HCT116 (cell line): Measurements from ENCODE around the gene ABCA6. TPM values are rescaled to one million over a fixed set of nuclear protein-coding genes. Genes with fewer than 3 reads are reported as not detected.

ENCODE experiments used
- ATAC-seq: fragments of 200-7000 bp; cut with Tn5 transposase; 2 replicates; pipeline ENCODE4 v1.9.1; 2020; ENCODE audit warnings: mild to moderate bottlenecking, moderate library complexity
- BruUV-seq: library from RNA; stranded (reverse); fragments of 400-500 nt; replicated peaks from 2 replicates; lab custom pipeline; 2021; lab: Mats Ljungman, UMichigan
- CTCF ChIA-PET: fragments of 300-600 bp; sonication (Branson Sonifier 250); formaldehyde crosslinking; loops from one replicate; lab custom pipeline; 2021; ENCODE audit warnings: antibody characterized with exemption; lab: Charles Lee
- POLR2A ChIA-PET: fragments of 300-600, 350-600 bp; sonication (Branson Sonifier 250); formaldehyde crosslinking; loops from one replicate; lab custom pipeline; 2021; ENCODE audit warnings: antibody characterized with exemption; lab: Charles Lee
- RAD21 ChIA-PET, 2 experiments: fragments of 300-600 bp; sonication (Branson Sonifier 250); formaldehyde crosslinking; loops; one replicate each; lab custom pipeline; 2023; ENCODE audit warnings: low total read pairs in 2 of 2; ENCODE audit not compliant: uncharacterized antibody in 2 of 2, unreplicated experiment in 2 of 2, low non-redundant PET in 1 of 2; lab: Charles Lee
- DNase-seq: peaks from one replicate; pipeline ENCODE4 v3.0.0-alpha.2; 2010; ENCODE audit warnings: low read depth, low spot score
- H2AFZ ChIP-seq: fragments of 200-600 bp; shearing (Covaris generic), sonication (generic); 2 replicates; pipeline ENCODE4 v1.6.1; 2017; ENCODE audit warnings: low read depth, mixed run types, mixed read lengths, antibody characterized with exemption, low read length; ENCODE audit not compliant: poor library complexity, severe bottlenecking
- H3K27ac ChIP-seq: 2 replicates; pipeline ENCODE4 v1.5.1; 2012; ENCODE audit warnings: low read depth, low read length
- H3K27me3 ChIP-seq: fragments of 200-600 bp; sonication (generic); 2 replicates; pipeline ENCODE4 v1.6.1; 2016; ENCODE audit warnings: mixed run types, low read length, mixed read lengths; ENCODE audit not compliant: insufficient read depth
- H3K36me3 ChIP-seq, 2 experiments: fragments of 200-500 bp in 1 of 2; fragments of 200-600 bp in 1 of 2; sonication (Bioruptor generic) in 1 of 2; sonication (generic) in 1 of 2; 2 replicates each; pipeline versions ENCODE4 v1.5.1 to v1.6.1; 2014 to 2016; ENCODE audit warnings: low read length in 2 of 2, inconsistent platforms in 1 of 2, mixed read lengths in 1 of 2, mixed run types in 1 of 2; ENCODE audit not compliant: insufficient read depth in 2 of 2, control insufficient read depth in 1 of 2
- H3K4me1 ChIP-seq, 2 experiments: fragments of 200-600 bp in 1 of 2; sonication (generic) in 1 of 2; 2 replicates each; pipeline versions ENCODE4 v1.5.1 to v1.6.1; 2012 to 2017; ENCODE audit warnings: low read length in 2 of 2, inconsistent platforms in 1 of 2, mild to moderate bottlenecking in 1 of 2, mixed read lengths in 1 of 2, mixed run types in 1 of 2, moderate library complexity in 1 of 2; ENCODE audit not compliant: insufficient read depth in 2 of 2, control insufficient read depth in 1 of 2
- H3K4me2 ChIP-seq: fragments of 200-600 bp; sonication (generic); 2 replicates; pipeline ENCODE4 v1.6.1; 2017; ENCODE audit warnings: mixed run types, low read length, mixed read lengths
- H3K4me3 ChIP-seq, 2 experiments: fragments of 200-600 bp in 1 of 2; sonication (generic) in 1 of 2; replicated peaks in 1 of 2; 2 replicates each; pipeline ENCODE4 v1.5.1; 2011 to 2016; ENCODE audit warnings: low read length in 2 of 2, control low read depth in 1 of 2, low read depth in 1 of 2, mild to moderate bottlenecking in 1 of 2, mixed read lengths in 1 of 2, mixed run types in 1 of 2
- H3K79me2 ChIP-seq: fragments of 200-600 bp; sonication (generic); 2 replicates; pipeline ENCODE4 v1.6.1; 2017; ENCODE audit warnings: mild to moderate bottlenecking, mixed run types, low read length, moderate library complexity, mixed read lengths; ENCODE audit not compliant: insufficient read depth
- H3K9ac ChIP-seq: fragments of 200-600 bp; sonication (generic); 2 replicates; pipeline ENCODE4 v1.6.1; 2016; ENCODE audit warnings: low read length, mixed read lengths
- H3K9me2 ChIP-seq: fragments of 200-600 bp; sonication (generic), shearing (Covaris generic); 2 replicates; pipeline ENCODE4 v1.6.1; 2017; ENCODE audit warnings: mixed run types, mild to moderate bottlenecking, moderate library complexity; ENCODE audit not compliant: insufficient read depth
- H3K9me3 ChIP-seq, 2 experiments: fragments of 200-500 bp in 1 of 2; fragments of 200-600 bp in 1 of 2; sonication (Bioruptor generic) in 1 of 2; sonication (generic) in 1 of 2; 2 replicates each; pipeline ENCODE4 v1.6.1; 2014 to 2017; ENCODE audit warnings: low read length in 2 of 2, mixed read lengths in 2 of 2, inconsistent platforms in 1 of 2, low read depth in 1 of 2, mild to moderate bottlenecking in 1 of 2, mixed run types in 1 of 2, moderate library complexity in 1 of 2; ENCODE audit not compliant: control insufficient read depth in 1 of 2, insufficient read depth in 1 of 2
- H4K20me1 ChIP-seq: fragments of 200-600 bp; sonication (generic), shearing (Covaris generic); 2 replicates; pipeline ENCODE4 v1.6.1; 2017; ENCODE audit warnings: mixed run types, mild to moderate bottlenecking, moderate library complexity; ENCODE audit not compliant: insufficient read depth
- EGR1 ChIP-seq: IDR thresholded peaks from 2 replicates; pipeline ENCODE4 v1.6.1; 2012; ENCODE audit warnings: low read depth
- EZH2phosphoT487 ChIP-seq: fragments of 200-600 bp; IDR thresholded peaks from 2 replicates; pipeline ENCODE4 v1.6.1; 2018; ENCODE audit warnings: antibody characterized with exemption, borderline replicate concordance
- JUND ChIP-seq: IDR thresholded peaks from 2 replicates; pipeline ENCODE4 v1.6.1; 2012
- POLR2AphosphoS5 ChIP-seq: IDR thresholded peaks from 2 replicates; pipeline ENCODE4 v1.6.1; 2011; ENCODE audit warnings: mild to moderate bottlenecking, low read depth, low read length, moderate library complexity
- RAD21 ChIP-seq: IDR thresholded peaks from 2 replicates; pipeline ENCODE4 v1.6.1; 2012; ENCODE audit warnings: low read depth, mild to moderate bottlenecking
- SIN3A ChIP-seq: IDR thresholded peaks from 2 replicates; pipeline ENCODE4 v1.6.1; 2012; ENCODE audit warnings: low read depth
- SRF ChIP-seq: IDR thresholded peaks from 2 replicates; pipeline ENCODE4 v1.6.1; 2012; ENCODE audit warnings: low read depth
- YY1 ChIP-seq: IDR thresholded peaks from 2 replicates; pipeline ENCODE4 v1.6.1; 2011; ENCODE audit warnings: low read length, low read depth, moderate library complexity, mild to moderate bottlenecking; ENCODE audit not compliant: insufficient replicate concordance; ENCODE audit errors: extremely low read depth
- ZFX ChIP-seq: fragments of 450-650 bp; IDR thresholded peaks from 2 replicates; pipeline ENCODE4 v1.6.1; 2017
- ZNF274 ChIP-seq: fragments of 200-500 bp; sonication (Bioruptor generic); IDR thresholded peaks from 2 replicates; pipeline ENCODE4 v1.6.1; 2014; ENCODE audit warnings: mild to moderate bottlenecking, low read depth, low read length, inconsistent platforms
- intact Hi-C: fragments of 100-400 bp; cut with micrococcal nuclease; formaldehyde crosslinking; loops from 2 replicates; pipeline ENCODE4 v1.10.0; 2022
- total RNA-seq: library from RNA; stranded (reverse); gene quantifications from one replicate; pipeline ENCODE4 v1.2.1, GENCODE V29; 2021; ENCODE audit not compliant: unreplicated experiment
- TF ChIP-seq, protein P1 (sequence below): IDR thresholded peaks from 2 replicates; pipeline ENCODE4 v1.6.1; 2012; ENCODE audit warnings: low read depth
- TF ChIP-seq, protein P2 (sequence below): IDR thresholded peaks from 2 replicates; pipeline ENCODE4 v1.6.1; 2011; ENCODE audit warnings: mild to moderate bottlenecking, low read length, moderate library complexity; ENCODE audit not compliant: insufficient replicate concordance; ENCODE audit errors: extremely low read depth

The ABCA6 gene
- total RNA-seq, 1 experiment from 2014 or later, result 0.44 TPM

GRCh38 chr17:69103557-69104233 lies 38.0 kb downstream of the ABCA6 start:
- POLR2A ChIA-PET, result no interaction called here
- ATAC-seq, result no peak
- CTCF ChIA-PET, result no interaction called here

More at GRCh38 chr17:69103557-69104233, 38.0 kb downstream of the ABCA6 start:
- Histone ChIP-seq H3K4me2 (no peak overlapping the region), H3K4me1 (no peaks in the 10 kb centered on the region), H3K27ac (no peak overlapping the region), H4K20me1 (no peaks in the 10 kb centered on the region), H3K9me2 (no peaks in the 10 kb centered on the region; the same call in 1 of the 2 replicates), H3K9me3 (no peaks in the 10 kb centered on the region), H3K4me3 (no peak overlapping the region), H3K79me2 (no peaks in the 10 kb centered on the region)
- RAD21 ChIA-PET, result no interaction called here
- intact Hi-C loops, result no loop called here
- DNase-seq, result no peak
- TF ChIP-seq SIN3A (no peak), SRF (no peak), RAD21 (no peak), JUND (no peak), EZH2phosphoT487 (no peak), POLR2AphosphoS5 (no peak), EGR1 (no peak), ZNF274 (no peak), YY1 (no peak), ZFX (no peak)
- TF ChIP-seq, protein P1, sequence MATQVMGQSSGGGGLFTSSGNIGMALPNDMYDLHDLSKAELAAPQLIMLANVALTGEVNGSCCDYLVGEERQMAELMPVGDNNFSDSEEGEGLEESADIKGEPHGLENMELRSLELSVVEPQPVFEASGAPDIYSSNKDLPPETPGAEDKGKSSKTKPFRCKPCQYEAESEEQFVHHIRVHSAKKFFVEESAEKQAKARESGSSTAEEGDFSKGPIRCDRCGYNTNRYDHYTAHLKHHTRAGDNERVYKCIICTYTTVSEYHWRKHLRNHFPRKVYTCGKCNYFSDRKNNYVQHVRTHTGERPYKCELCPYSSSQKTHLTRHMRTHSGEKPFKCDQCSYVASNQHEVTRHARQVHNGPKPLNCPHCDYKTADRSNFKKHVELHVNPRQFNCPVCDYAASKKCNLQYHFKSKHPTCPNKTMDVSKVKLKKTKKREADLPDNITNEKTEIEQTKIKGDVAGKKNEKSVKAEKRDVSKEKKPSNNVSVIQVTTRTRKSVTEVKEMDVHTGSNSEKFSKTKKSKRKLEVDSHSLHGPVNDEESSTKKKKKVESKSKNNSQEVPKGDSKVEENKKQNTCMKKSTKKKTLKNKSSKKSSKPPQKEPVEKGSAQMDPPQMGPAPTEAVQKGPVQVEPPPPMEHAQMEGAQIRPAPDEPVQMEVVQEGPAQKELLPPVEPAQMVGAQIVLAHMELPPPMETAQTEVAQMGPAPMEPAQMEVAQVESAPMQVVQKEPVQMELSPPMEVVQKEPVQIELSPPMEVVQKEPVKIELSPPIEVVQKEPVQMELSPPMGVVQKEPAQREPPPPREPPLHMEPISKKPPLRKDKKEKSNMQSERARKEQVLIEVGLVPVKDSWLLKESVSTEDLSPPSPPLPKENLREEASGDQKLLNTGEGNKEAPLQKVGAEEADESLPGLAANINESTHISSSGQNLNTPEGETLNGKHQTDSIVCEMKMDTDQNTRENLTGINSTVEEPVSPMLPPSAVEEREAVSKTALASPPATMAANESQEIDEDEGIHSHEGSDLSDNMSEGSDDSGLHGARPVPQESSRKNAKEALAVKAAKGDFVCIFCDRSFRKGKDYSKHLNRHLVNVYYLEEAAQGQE, result no peak
- TF ChIP-seq, protein P2, sequence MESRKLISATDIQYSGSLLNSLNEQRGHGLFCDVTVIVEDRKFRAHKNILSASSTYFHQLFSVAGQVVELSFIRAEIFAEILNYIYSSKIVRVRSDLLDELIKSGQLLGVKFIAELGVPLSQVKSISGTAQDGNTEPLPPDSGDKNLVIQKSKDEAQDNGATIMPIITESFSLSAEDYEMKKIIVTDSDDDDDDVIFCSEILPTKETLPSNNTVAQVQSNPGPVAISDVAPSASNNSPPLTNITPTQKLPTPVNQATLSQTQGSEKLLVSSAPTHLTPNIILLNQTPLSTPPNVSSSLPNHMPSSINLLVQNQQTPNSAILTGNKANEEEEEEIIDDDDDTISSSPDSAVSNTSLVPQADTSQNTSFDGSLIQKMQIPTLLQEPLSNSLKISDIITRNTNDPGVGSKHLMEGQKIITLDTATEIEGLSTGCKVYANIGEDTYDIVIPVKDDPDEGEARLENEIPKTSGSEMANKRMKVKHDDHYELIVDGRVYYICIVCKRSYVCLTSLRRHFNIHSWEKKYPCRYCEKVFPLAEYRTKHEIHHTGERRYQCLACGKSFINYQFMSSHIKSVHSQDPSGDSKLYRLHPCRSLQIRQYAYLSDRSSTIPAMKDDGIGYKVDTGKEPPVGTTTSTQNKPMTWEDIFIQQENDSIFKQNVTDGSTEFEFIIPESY, result no peak
- TF ChIP-seq, all 23 proteins: peak for 0
- no peaks in the 10 kb centered on the region for H3K36me3 ChIP-seq
- BruUV-seq, result no TSS peak
- H2AFZ ChIP-seq, result no peak overlapping the region
- no peak overlapping the region for H3K9ac ChIP-seq
- no peaks in the 10 kb centered on the region for H3K27me3 ChIP-seq
